RWPE1 (cell line): ENCODE results near the gene NOL4L.
"Not testable (repeated sequence)": the region's sequence is repeated elsewhere in the genome, so short reads cannot be mapped to it uniquely, and the experiment has no call there.

ENCODE experiments used
- CTCF ChIA-PET: fragments of 350-600 bp; sonication (Branson Sonifier 250); formaldehyde crosslinking; extraction: SDS; loops from one replicate; lab custom pipeline; 2021; lab: Yijun Ruan, JAX
- POLR2A ChIA-PET: fragments of 400-600 bp; formaldehyde crosslinking; extraction: SDS; loops from one replicate; lab custom pipeline; 2020; ENCODE audit warnings: antibody characterized with exemption; ENCODE audit not compliant: low non-redundant PET; lab: Yijun Ruan, JAX
- DNase-seq: peaks from one replicate; pipeline ENCODE4 v3.0.0; 2012; ENCODE audit warnings: low spot score
- H3K27ac ChIP-seq: fragments of 450-650 bp; 2 replicates; pipeline ENCODE4 v1.5.1; 2017
- TF ChIP-seq, protein P1 (sequence below): fragments of 450-650 bp; conservative IDR thresholded peaks from 2 replicates; pipeline ENCODE4 v1.5.1; 2017; ENCODE audit warnings: low read depth, mild to moderate bottlenecking

NOL4L gene

DNA sequence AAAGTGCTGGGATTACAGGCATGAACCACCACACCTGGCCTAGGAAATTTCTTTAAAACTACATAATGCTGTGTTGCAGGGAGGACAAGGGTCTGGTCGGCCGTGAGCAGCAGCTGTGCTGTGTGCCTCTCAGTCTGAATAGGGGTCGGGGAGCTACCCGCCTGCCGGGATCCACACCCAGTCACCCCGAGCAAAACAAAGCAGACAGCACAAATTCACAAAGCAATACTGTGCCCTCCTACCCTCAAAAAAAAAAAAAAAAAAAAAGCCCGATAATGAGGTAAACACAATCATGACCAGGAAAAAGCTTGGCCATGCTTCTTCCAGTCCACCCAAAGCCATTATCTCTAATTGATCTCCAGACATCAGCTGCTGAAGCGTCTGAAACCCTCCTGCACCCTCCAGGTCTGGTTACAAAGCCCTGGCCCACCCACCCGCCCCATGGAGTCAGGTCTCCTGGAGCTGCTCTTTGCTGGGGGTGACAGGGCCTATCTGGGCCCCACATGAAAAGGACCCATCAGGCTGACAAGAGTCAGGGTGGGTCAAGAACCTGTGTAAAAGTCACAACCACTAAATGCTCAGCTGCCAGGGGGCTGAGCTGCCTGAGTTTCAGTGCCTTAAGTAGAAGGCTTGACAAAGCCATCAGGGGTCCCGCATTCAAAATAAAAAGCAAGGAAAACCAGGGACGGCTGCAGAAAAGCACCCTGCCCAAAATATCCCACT lies 88.2 kb downstream of the NOL4L start:
- TF ChIP-seq, protein P1, sequence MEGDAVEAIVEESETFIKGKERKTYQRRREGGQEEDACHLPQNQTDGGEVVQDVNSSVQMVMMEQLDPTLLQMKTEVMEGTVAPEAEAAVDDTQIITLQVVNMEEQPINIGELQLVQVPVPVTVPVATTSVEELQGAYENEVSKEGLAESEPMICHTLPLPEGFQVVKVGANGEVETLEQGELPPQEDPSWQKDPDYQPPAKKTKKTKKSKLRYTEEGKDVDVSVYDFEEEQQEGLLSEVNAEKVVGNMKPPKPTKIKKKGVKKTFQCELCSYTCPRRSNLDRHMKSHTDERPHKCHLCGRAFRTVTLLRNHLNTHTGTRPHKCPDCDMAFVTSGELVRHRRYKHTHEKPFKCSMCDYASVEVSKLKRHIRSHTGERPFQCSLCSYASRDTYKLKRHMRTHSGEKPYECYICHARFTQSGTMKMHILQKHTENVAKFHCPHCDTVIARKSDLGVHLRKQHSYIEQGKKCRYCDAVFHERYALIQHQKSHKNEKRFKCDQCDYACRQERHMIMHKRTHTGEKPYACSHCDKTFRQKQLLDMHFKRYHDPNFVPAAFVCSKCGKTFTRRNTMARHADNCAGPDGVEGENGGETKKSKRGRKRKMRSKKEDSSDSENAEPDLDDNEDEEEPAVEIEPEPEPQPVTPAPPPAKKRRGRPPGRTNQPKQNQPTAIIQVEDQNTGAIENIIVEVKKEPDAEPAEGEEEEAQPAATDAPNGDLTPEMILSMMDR = no peak
- ChIA-PET CTCF (interaction anchor here (0.6 to 1.9 kb wide), 3 partner anchors 12 to 156 kb away, joined by 3 to 6 read pairs (median 5); no protein-coding TSS in a partner anchor), POLR2A (no interaction called here)
- DNase-seq = no peak
- no peak overlapping the region for H3K27ac ChIP-seq

DNA sequence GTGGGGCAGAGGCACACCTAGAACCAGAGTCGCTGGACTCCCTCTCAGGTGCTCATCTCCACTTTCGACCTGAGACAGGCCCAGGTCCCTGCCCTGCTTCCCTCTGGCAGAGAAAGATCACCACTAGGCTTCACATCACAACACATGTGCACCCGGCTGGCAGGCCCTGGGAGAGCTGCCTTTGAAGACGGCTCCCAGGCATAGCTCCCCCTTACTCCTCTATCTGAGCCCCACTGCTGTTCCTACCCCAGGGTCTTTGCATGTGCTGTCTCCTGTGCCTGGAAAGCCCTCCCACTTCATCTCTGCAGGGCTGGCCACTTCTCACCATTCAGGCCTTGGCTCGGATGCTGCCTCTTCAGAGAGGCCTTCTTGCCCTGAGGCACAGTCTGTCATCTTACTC lies 89.2 kb downstream of the NOL4L start:
- no peak for DNase-seq
- ChIA-PET POLR2A (no interaction called here), CTCF (interaction anchor here (0.6 to 1.4 kb wide), 7 partner anchors 8 to 816 kb away, joined by 3 to 6 read pairs (median 3); no protein-coding TSS in a partner anchor)
- TF ChIP-seq, protein P1 = no peak
- H3K27ac ChIP-seq = no peak overlapping the region

DNA sequence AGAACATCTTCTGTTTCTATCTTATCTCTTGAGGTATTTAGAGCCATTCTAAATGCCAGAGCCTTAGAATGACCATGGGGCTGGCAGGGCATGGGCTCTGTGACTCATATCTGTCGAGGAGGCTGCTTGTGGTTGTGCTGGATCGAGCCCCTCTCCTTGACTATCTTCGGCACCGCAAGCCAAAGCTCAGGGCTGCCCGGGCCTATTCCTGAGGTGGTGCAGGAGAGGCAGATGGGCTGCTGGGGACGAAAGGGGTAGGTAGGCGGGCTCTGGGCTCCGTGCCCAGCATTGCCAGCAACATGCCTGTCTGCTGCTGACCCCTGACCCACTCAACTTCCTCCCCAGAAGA lies 89.9 kb downstream of the NOL4L start:
- TF ChIP-seq, protein P1 = no peak
- POLR2A ChIA-PET = no interaction called here
- H3K27ac ChIP-seq = no peak overlapping the region
- no peak for DNase-seq
- CTCF ChIA-PET = interaction anchor here (0.6 to 0.7 kb wide), 3 partner anchors 30 to 816 kb away, joined by 3 to 4 read pairs (median 4); no protein-coding TSS in a partner anchor

DNA sequence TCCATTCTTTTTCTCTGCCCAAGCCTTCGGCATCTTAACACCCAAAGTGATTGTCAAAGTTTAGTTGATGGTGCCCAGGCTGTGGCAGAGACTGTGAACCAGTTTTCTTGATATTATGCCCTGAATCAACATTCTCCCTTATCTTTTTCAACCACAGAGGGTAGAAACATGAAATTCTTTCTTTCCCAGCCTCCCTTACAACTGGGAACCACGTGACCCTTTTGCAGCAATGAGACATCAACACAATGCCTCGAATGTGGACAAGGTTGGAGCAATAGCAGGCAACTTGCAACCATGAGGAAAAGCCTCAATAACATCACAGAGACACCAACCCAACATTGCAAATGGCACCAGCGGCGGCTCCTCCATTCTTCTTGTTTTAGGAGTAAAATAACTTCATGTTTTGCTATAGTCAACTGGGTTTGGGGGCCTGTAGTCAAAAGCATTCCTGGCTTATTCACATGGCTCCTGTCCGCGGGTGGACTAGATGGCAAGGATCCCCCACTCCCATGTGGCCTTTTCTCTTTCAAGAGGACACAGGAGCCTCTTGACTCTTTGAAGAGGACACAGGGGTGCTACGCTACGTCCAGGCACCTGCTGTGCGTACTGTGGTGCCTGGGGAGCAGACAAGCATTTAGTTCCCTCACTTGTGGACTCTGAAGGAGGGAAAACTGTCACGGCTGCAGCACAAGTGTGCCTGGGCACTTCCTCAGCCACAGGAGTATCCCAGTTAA lies 90.5 kb downstream of the NOL4L start:
- POLR2A ChIA-PET = no interaction called here
- H3K27ac ChIP-seq = no peak overlapping the region
- TF ChIP-seq, protein P1 = no peak
- DNase-seq = no peak
- CTCF ChIA-PET = no interaction called here

DNA sequence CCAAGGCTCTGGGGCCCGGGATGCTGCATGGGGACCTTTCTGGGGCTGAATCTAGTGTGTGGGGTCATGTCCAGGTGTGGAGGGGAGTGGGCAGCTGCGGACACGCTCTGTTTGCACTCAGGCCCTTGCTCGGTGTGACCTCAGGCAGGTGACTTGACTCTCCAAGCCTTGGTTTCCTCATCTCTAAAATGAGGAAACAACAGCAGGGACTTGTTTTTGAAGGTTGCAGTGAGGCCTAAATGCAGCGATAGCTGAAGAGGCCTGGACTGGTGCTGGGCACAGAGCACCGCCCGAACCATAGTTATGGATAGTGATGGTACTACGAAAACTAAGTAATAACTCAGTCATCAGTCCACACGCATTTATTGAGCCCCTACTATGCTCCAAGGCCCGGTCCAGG lies 91.8 kb downstream of the NOL4L start:
- DNase-seq = no peak
- ChIA-PET CTCF (interaction anchor here (0.6 to 0.8 kb wide), 2 partner anchors 42 to 155 kb away, joined by 3 read pairs; no protein-coding TSS in a partner anchor), POLR2A (no interaction called here)
- no peak overlapping the region for H3K27ac ChIP-seq
- TF ChIP-seq, protein P1 = no peak

DNA sequence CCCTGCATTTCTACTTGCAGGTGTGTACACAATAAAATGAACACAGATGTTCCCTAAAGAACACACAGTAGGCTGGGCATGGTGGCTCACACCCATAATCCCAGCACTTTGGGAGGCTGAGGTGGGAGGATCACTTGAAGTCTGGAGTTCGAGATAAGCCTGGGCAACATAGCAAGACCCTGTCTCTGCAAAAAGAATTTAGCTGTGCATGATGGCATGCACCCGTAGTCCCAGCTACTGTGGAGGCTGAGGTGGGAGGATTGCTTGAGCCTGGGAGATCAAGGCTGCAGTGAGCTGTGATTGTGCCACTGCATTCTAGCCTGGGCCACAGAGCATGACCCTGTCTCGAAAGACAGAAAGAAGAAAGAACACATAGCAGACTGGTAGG lies 93.4 kb downstream of the NOL4L start:
- POLR2A ChIA-PET, DNase-seq, H3K27ac ChIP-seq: not testable (repeated sequence)
- CTCF ChIA-PET = interaction anchor here (0.6 kb wide), 1 partner anchor 234 kb away, joined by 3 read pairs; no protein-coding TSS in a partner anchor
